ENCODE data around the gene PTGES2.
"Not testable (repeated sequence)": the region's sequence is repeated elsewhere in the genome, so short reads cannot be mapped to it uniquely, and the experiment has no call there.

Gene PTGES2

GRCh38 chr9:128093011-128093410, 34.5 kb downstream of the PTGES2 start:
- no peak for DNase-seq (ENCODE audit: low read depth, low spot score)
- H3K27ac ChIP-seq, result peak overlapping the region; percentile 88

GRCh38 chr9:128092199-128092977, 35.1 kb downstream of the PTGES2 start:
- H3K27ac ChIP-seq, result no peak overlapping the region

GRCh38 chr9:128091571-128091970, 36.0 kb downstream of the PTGES2 start:
- no peak for DNase-seq (ENCODE audit: low read depth, low spot score)
- H3K27ac ChIP-seq, result no peak overlapping the region

More at GRCh38 chr9:128092199-128092977, 35.1 kb downstream of the PTGES2 start:
- DNase-seq (ENCODE audit: low read depth, low spot score), result no peak

- no peak for DNase-seq (ENCODE audit: low read depth, low spot score)
- H3K27ac ChIP-seq, result no peak overlapping the region
These were observed 36.4 kb downstream of the PTGES2 start for GRCh38 chr9:128091144-128091543.

GRCh38 chr9:128089299-128089698, 38.2 kb downstream of the PTGES2 start:
- no peak overlapping the region for H3K27ac ChIP-seq
- DNase-seq (ENCODE audit: low read depth, low spot score), result no peak

- no peak for DNase-seq (ENCODE audit: low read depth, low spot score)
- H3K27ac ChIP-seq, result no peak overlapping the region
These were observed 39.1 kb downstream of the PTGES2 start for GRCh38 chr9:128088253-128088945.

GRCh38 chr9:128087262-128087661, 40.3 kb downstream of the PTGES2 start:
- no peak overlapping the region for H3K27ac ChIP-seq
- DNase-seq (ENCODE audit: low read depth, low spot score), result no peak

GRCh38 chr9:128085943-128086342, 41.6 kb downstream of the PTGES2 start:
- DNase-seq (ENCODE audit: low read depth, low spot score), result no peak
- no peak overlapping the region for H3K27ac ChIP-seq

- DNase-seq (ENCODE audit: low read depth, low spot score), result no peak
- H3K27ac ChIP-seq, result no peak overlapping the region
These were observed 42.8 kb downstream of the PTGES2 start for GRCh38 chr9:128084746-128085145.

- DNase-seq (ENCODE audit: low read depth, low spot score), result peak; percentile 80
- H3K27ac ChIP-seq, result peak overlapping the region; percentile 58
These were observed 45.4 kb downstream of the PTGES2 start for GRCh38 chr9:128082151-128082550.

- DNase-seq (ENCODE audit: low read depth, low spot score), result no peak
These were observed 46.5 kb downstream of the PTGES2 start for GRCh38 chr9:128081056-128081455.

GRCh38 chr9:128080206-128080605, 47.3 kb downstream of the PTGES2 start:
- H3K27ac ChIP-seq, result no peak overlapping the region

More at GRCh38 chr9:128081056-128081455, 46.5 kb downstream of the PTGES2 start:
- H3K27ac ChIP-seq, result peak overlapping the region; percentile 58

GRCh38 chr9:128078504-128079434, 48.8 kb downstream of the PTGES2 start:
- peak; percentile 36 for DNase-seq (ENCODE audit: low read depth, low spot score)

More at GRCh38 chr9:128080206-128080605, 47.3 kb downstream of the PTGES2 start:
- no peak for DNase-seq (ENCODE audit: low read depth, low spot score)

GRCh38 chr9:128077847-128078503, 49.6 kb downstream of the PTGES2 start:
- H3K27ac ChIP-seq, result peak overlapping the region; percentile 59
- DNase-seq (ENCODE audit: low read depth, low spot score), result no peak

More at GRCh38 chr9:128078504-128079434, 48.8 kb downstream of the PTGES2 start:
- peak overlapping the region; percentile 59 for H3K27ac ChIP-seq

GRCh38 chr9:128073253-128073886, 54.2 kb downstream of the PTGES2 start:
- H3K27ac ChIP-seq, result peak overlapping the region; percentile 37
- no peak for DNase-seq (ENCODE audit: low read depth, low spot score)

- peak overlapping the region; percentile 37 for H3K27ac ChIP-seq
- no peak for DNase-seq (ENCODE audit: low read depth, low spot score)
These were observed 55.1 kb downstream of the PTGES2 start for GRCh38 chr9:128072144-128073021.

- DNase-seq (ENCODE audit: low read depth, low spot score), result not testable (repeated sequence)
- peak overlapping the region; percentile 37 for H3K27ac ChIP-seq
These were observed 56.1 kb downstream of the PTGES2 start for GRCh38 chr9:128071475-128071874.

- H3K27ac ChIP-seq, result no peak overlapping the region
- DNase-seq (ENCODE audit: low read depth, low spot score), result no peak
These were observed 56.7 kb downstream of the PTGES2 start for GRCh38 chr9:128070874-128071273.
